Breast epithelium (tissue), 4 donors: Measurements from ENCODE around the gene MRPS9. TPM values are rescaled to one million over a fixed set of nuclear protein-coding genes. Genes with fewer than 3 reads are reported as not detected.

Source experiments
- DNase-seq, 2 donors: peaks; one replicate each; pipeline ENCODE4 v3.0.0-alpha.2; 2019; ENCODE audit warnings: low spot score in 2 of 2
- H3K27ac ChIP-seq, 2 donors: fragments of 200-600 bp; sonication (generic) in 1 of 2; one replicate each; pipeline ENCODE4 v1.5.1; 2016 to 2019; ENCODE audit warnings: mild to moderate bottlenecking in 1 of 2
- H3K27me3 ChIP-seq, 2 donors: fragments of 200-600 bp; sonication (generic) in 1 of 2; one replicate each; pipeline versions ENCODE4 v1.5.1 to v1.6.0; 2017 to 2019; ENCODE audit warnings: control low read depth in 1 of 2, mild to moderate bottlenecking in 1 of 2
- H3K36me3 ChIP-seq: fragments of 200-600 bp; one replicate; pipeline ENCODE4 v1.5.1; 2019
- H3K4me1 ChIP-seq, 2 donors: fragments of 200-600 bp; sonication (generic); one replicate each; pipeline ENCODE4 v1.5.1; 2016 to 2019; ENCODE audit warnings: control low read depth in 1 of 2
- H3K4me3 ChIP-seq, 3 donors: fragments of 200-600 bp; sonication (generic); 1 replicate in 2 of 3; 2 replicates in 1 of 3; pipeline ENCODE4 v1.5.1; 2016 to 2019; ENCODE audit warnings: mild to moderate bottlenecking in 3 of 3, moderate library complexity in 2 of 3
- H3K9me3 ChIP-seq, 2 donors: fragments of 200-600 bp; sonication (generic) in 1 of 2; one replicate each; pipeline ENCODE4 v1.5.1; 2016 to 2019; ENCODE audit warnings: control low read depth in 1 of 2
- POLR2A ChIP-seq: fragments of 450-650 bp; IDR thresholded peaks from one replicate; pipeline ENCODE4 v1.6.1; 2016; ENCODE audit warnings: antibody characterized with exemption, mild to moderate bottlenecking, moderate library complexity
- POLR2AphosphoS5 ChIP-seq, 3 donors: sonication (generic); formaldehyde crosslinking; IDR thresholded peaks; one replicate each; pipeline ENCODE4 v1.6.1; 2017; ENCODE audit warnings: antibody characterized with exemption in 3 of 3
- intact Hi-C: fragments of 100-400 bp; cut with DNase I; formaldehyde crosslinking; loops from one replicate; pipeline ENCODE4 v1.15.1; 2023; ENCODE audit warnings: low total_unique reads
- total RNA-seq, 3 donors: library from RNA; depleted of rRNA; stranded (reverse); fragments of >200 nt; gene quantifications; one replicate each; pipeline ENCODE4 v1.1.0, GENCODE V29; 2016
- TF ChIP-seq, protein P1 (sequence below), 3 donors: fragments of 450-650 bp; IDR thresholded peaks; one replicate each; pipeline ENCODE4 v1.5.1; 2016 to 2017; ENCODE audit warnings: antibody characterized with exemption in 3 of 3, mild to moderate bottlenecking in 3 of 3, moderate library complexity in 3 of 3

The MRPS9 gene
- total RNA-seq, 3 donors from 2014 or later: 14.1 to 26.3 (median 18.0) TPM

DNA sequence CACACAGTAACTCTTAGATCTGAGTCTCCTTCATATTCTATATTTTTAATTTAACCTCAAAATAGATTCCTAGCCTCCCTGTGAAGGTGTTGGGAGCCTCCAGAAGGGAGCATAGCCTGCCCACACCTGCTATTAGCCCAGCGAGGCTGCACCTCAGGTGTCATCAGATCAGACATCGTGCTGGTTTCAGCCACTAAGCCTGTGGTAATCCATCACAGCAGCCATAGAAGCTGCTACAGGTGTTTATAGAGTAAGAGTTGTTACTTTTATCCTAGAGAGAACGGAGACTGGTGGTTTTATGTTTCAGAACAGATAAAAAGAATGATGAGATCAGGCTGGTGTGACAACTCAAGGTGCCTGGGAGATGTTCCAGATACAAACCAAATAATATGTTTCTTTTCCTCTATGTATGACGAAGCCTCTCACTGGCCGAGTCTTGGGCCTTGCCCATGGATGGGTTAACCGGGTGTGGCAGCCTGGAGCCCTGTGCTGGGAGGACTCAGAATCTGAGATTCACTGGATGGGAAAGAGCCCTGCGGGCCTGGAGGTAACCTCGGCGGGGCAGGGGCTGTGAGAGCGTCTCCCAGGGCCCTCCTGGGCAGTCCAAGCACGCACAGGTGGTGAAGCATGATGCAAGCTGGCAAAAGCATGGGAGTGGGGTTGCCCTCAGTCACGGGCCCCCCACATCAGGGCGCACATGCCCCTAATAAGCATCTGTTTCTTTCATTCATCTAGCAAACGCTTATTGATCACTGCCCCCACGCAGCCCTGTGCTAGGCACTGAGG is 73.7 kb downstream of the MRPS9 start:
- intact Hi-C loops: no loop called here
- H3K4me3 ChIP-seq: no peak overlapping the region

DNA sequence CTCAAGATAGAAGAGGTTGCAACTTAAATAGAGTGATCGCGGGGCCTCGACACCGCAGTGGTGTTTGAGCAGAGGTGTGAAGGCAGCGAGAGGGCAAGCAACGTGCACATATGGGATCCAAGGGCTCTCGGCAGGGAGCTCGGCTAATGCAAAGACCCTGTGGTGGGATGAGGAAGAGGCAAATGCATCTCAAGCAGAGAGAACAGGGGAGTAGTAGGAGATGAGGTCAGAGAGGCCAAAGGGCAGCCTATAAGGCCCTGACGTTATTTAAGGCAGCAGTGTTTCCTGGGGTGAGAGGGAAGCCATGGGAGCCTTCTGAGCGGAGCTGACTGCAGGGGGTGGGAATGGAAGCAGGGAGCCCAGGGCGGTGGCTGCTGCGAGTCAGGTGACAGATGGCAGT is 74.5 kb downstream of the MRPS9 start:
- intact Hi-C loops: no loop called here
- no peaks in the 10 kb centered on the region for H3K9me3 ChIP-seq
- no peak for TF ChIP-seq POLR2AphosphoS5 (IDR thresholded peaks at IDR 0.05)
- no peak for TF ChIP-seq POLR2A
- TF ChIP-seq, protein P1, sequence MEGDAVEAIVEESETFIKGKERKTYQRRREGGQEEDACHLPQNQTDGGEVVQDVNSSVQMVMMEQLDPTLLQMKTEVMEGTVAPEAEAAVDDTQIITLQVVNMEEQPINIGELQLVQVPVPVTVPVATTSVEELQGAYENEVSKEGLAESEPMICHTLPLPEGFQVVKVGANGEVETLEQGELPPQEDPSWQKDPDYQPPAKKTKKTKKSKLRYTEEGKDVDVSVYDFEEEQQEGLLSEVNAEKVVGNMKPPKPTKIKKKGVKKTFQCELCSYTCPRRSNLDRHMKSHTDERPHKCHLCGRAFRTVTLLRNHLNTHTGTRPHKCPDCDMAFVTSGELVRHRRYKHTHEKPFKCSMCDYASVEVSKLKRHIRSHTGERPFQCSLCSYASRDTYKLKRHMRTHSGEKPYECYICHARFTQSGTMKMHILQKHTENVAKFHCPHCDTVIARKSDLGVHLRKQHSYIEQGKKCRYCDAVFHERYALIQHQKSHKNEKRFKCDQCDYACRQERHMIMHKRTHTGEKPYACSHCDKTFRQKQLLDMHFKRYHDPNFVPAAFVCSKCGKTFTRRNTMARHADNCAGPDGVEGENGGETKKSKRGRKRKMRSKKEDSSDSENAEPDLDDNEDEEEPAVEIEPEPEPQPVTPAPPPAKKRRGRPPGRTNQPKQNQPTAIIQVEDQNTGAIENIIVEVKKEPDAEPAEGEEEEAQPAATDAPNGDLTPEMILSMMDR (IDR thresholded peaks at IDR 0.05): no peak

More for the DNA sequence above, 73.7 kb downstream of the MRPS9 start:
- DNase-seq: no peak
- TF ChIP-seq POLR2A (no peak), POLR2AphosphoS5 (IDR thresholded peaks at IDR 0.05) (no peak)
- TF ChIP-seq, protein P1 (IDR thresholded peaks at IDR 0.05): no peak
- Histone ChIP-seq H3K27ac (no peak overlapping the region), H3K27me3 (no peaks in the 10 kb centered on the region), H3K36me3 (no peaks in the 10 kb centered on the region), H3K4me1 (no peaks in the 10 kb centered on the region), H3K9me3 (no peaks in the 10 kb centered on the region)

DNA sequence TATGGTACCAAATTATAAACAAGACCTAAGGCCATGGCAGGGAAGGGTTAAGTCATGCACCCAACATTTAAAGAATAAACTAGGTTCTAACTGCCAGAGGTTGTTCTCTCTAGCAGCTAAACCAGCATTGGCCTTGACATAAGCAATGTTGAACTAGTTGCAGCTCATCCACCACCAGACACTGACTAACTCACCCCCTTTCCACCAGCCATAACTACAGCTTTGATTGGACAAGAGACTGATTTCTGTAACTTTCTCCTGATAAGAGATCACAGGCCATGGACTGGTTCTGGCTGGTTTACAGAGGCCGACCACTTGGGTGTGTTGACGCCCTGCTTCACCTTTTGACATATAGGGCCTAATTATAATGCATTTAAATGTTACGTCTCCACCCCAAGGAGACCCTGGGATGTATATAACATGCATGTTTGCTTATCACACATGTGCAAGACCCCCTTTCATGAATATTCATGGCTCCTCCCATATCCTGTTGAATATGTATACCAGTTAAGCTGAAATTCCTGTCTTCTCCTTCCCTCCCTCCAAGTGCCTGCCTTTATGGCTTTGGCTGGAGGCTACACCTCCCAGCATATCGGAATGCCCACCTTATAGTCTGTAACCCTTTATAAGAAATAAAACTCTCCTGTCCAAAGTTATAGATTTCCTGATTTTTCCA is 75.9 kb downstream of the MRPS9 start:
- no peak overlapping the region for H3K27ac ChIP-seq
- TF ChIP-seq POLR2A (no peak), POLR2AphosphoS5 (IDR thresholded peaks at IDR 0.05) (no peak)
- TF ChIP-seq, protein P1 (IDR thresholded peaks at IDR 0.05): no peak

More for the DNA sequence above, 74.5 kb downstream of the MRPS9 start:
- Histone ChIP-seq H3K27ac (no peak overlapping the region), H3K36me3 (no peaks in the 10 kb centered on the region), H3K4me3 (no peak overlapping the region), H3K27me3 (no peaks in the 10 kb centered on the region), H3K4me1 (no peaks in the 10 kb centered on the region)
- no peak for DNase-seq

DNA sequence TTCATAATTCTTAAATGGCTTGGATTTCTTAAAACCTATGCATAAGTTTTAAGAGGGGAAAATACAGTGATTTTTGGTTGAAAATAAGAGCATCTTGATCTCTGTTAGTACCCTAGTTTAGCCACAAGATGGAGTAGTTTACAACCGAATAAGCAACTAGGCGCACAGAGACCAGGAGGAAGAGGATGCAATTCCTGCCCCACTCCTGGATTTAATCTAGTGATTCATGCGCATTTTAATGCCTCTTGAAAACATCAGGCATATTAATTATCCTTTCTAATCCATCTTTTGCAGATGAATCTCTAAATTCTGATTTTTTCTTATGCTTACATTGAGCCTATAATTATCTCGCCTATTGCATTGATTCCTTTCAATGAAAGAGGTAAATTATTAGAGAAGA is 76.7 kb downstream of the MRPS9 start:
- no peak for TF ChIP-seq POLR2A
- TF ChIP-seq, protein P1 (IDR thresholded peaks at IDR 0.05): peak; percentile 33 to 75 (median 61)
- Histone ChIP-seq H3K4me1 (no peaks in the 10 kb centered on the region), H3K9me3 (no peaks in the 10 kb centered on the region), H3K27ac (no peak overlapping the region), H3K4me3 (no peak overlapping the region), H3K36me3 (no peaks in the 10 kb centered on the region), H3K27me3 (no peaks in the 10 kb centered on the region)
- no peak for DNase-seq
- intact Hi-C loops: no loop called here

More for the DNA sequence above, 75.9 kb downstream of the MRPS9 start:
- no peaks in the 10 kb centered on the region for H3K9me3 ChIP-seq
- DNase-seq: no peak
- no peaks in the 10 kb centered on the region for H3K4me1 ChIP-seq
- no peaks in the 10 kb centered on the region for H3K27me3 ChIP-seq
- H3K36me3 ChIP-seq: no peaks in the 10 kb centered on the region
- H3K4me3 ChIP-seq: no peak overlapping the region
- intact Hi-C loops: no loop called here

DNA sequence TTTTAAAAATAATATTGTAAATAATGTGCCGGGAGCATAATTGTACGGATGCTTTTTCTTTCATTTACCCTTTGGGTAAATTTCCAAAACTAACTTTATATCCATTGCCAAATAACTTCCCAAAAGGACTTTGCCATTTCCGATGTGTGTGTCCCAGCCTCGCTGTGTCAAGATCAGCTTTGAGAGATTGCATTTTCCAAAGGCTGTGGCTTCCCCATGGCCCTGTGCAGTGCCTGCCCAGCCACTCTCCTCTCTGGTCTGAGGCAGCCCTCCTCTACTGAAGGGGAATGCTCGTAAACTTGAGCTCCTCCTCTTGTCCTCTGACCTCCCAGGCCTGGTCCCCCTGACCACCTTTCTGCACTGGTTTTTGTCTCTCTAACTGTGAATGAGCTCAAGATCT is 78.5 kb downstream of the MRPS9 start:
- no peak for TF ChIP-seq POLR2A
- TF ChIP-seq, protein P1 (IDR thresholded peaks at IDR 0.05): no peak
- no peak for TF ChIP-seq POLR2AphosphoS5 (IDR thresholded peaks at IDR 0.05)
- Histone ChIP-seq H3K27me3 (no peaks in the 10 kb centered on the region), H3K9me3 (no peaks in the 10 kb centered on the region), H3K27ac (no peak overlapping the region), H3K36me3 (no peaks in the 10 kb centered on the region), H3K4me3 (no peak overlapping the region), H3K4me1 (no peaks in the 10 kb centered on the region)
- intact Hi-C loops: no loop called here
- no peak for DNase-seq
